Fibroblast of lung (primary cell): ENCODE results near the gene TBX21.

Source experiments
- EZH2 ChIP-seq: IDR thresholded peaks from 2 replicates; pipeline ENCODE4 v1.5.1; 2012; ENCODE audit warnings: low read length, control low read depth, mild to moderate bottlenecking; ENCODE audit errors: missing control alignments
- TF ChIP-seq, protein P1 (sequence below), 2 donors: IDR thresholded peaks in 1 of 2; conservative IDR thresholded peaks in 1 of 2; 1 replicate in 1 of 2; 2 replicates in 1 of 2; pipeline ENCODE4 v1.5.1; 2011 to 2012; ENCODE audit warnings: low read length in 2 of 2, control low read depth in 1 of 2, inconsistent platforms in 1 of 2, low read depth in 1 of 2, mild to moderate bottlenecking in 1 of 2

- TF ChIP-seq, protein P1, sequence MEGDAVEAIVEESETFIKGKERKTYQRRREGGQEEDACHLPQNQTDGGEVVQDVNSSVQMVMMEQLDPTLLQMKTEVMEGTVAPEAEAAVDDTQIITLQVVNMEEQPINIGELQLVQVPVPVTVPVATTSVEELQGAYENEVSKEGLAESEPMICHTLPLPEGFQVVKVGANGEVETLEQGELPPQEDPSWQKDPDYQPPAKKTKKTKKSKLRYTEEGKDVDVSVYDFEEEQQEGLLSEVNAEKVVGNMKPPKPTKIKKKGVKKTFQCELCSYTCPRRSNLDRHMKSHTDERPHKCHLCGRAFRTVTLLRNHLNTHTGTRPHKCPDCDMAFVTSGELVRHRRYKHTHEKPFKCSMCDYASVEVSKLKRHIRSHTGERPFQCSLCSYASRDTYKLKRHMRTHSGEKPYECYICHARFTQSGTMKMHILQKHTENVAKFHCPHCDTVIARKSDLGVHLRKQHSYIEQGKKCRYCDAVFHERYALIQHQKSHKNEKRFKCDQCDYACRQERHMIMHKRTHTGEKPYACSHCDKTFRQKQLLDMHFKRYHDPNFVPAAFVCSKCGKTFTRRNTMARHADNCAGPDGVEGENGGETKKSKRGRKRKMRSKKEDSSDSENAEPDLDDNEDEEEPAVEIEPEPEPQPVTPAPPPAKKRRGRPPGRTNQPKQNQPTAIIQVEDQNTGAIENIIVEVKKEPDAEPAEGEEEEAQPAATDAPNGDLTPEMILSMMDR (conservative IDR thresholded peaks at IDR 0.05 in 1 of 2, IDR thresholded peaks at IDR 0.05 in 1 of 2; ENCODE audit: low read depth in 1 of 2, low read length in 2 of 2): no peak
- TF ChIP-seq EZH2: no peak
Measured at GRCh38 chr17:47699536-47699840, 33.5 kb upstream of the TBX21 start.
